Muscle of leg (tissue), 11 donors: ENCODE results near the gene LHPP. TPM values are rescaled to one million over a fixed set of nuclear protein-coding genes. Genes with fewer than 3 reads are reported as not detected.

Source experiments
- DNase-seq: peaks from one replicate; pipeline ENCODE4 v3.0.0; 2013
- H3K27ac ChIP-seq: one replicate; pipeline ENCODE4 v1.5.1; 2013; ENCODE audit warnings: mild to moderate bottlenecking, low read length, control low read depth
- H3K27me3 ChIP-seq: one replicate; pipeline ENCODE4 v1.6.1; 2013; ENCODE audit warnings: low read length; ENCODE audit not compliant: control insufficient read depth, insufficient read depth
- H3K36me3 ChIP-seq: one replicate; pipeline ENCODE4 v1.6.1; 2013; ENCODE audit warnings: low read length; ENCODE audit not compliant: control insufficient read depth, insufficient read depth
- H3K4me1 ChIP-seq: one replicate; pipeline ENCODE4 v1.6.1; 2013; ENCODE audit warnings: low read length; ENCODE audit not compliant: control insufficient read depth, insufficient read depth
- H3K4me3 ChIP-seq: one replicate; pipeline ENCODE4 v1.5.1; 2013; ENCODE audit warnings: low read length, control low read depth
- H3K9me3 ChIP-seq: replicated peaks from 2 replicates; pipeline ENCODE4 v1.6.1; 2013; ENCODE audit warnings: low read depth, low read length; ENCODE audit not compliant: control insufficient read depth
- WGBS: methylation state at CpG from one replicate; pipeline ENCODE4 v1.1.5; 2013; ENCODE audit warnings: missing lambda C conversion rate; ENCODE audit not compliant: insufficient coverage; 5-methylcytosine and 5-hydroxymethylcytosine counted together
- polyA plus RNA-seq, 8 donors: library from polyadenylated mRNA; unstranded; fragments of 120-200 nt; gene quantifications; one replicate each; pipeline versions ENCODE4 v1.2.1 to v1.2.3, GENCODE V29; 2013; ENCODE audit warnings: inconsistent platforms in 1 of 8, low replicate concordance in 1 of 8; ENCODE audit not compliant: insufficient read length in 8 of 8, insufficient read depth in 1 of 8
- total RNA-seq: library from RNA; stranded (reverse); fragments of 120-200 nt; gene quantifications from one replicate; pipeline ENCODE4 v1.2.4, GENCODE V29; 2013

LHPP gene
- total and polyA plus RNA-seq, 9 donors = 2.9 to 9.9 (median 8.0) TPM

DNA sequence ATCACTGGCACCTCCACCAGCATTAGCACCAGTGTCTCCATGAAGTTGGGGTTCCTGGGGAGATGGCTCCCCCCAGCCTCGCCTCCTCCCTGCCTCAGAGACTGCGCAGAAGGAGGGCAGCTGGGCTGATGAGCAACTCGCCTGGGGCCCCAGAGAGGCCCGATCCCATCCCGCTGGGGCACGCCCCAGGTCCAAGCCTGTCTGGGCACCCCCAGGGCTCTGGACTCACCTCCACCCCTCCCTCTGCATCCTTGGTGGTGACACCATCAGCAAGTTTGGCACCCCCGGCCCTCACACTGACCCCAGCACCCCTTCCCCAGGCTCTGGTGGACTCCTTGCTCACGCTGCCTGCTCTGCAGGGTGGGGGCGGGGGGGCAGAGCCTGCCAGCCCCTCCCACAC, 89.5 kb downstream of the LHPP start:
- no peak overlapping the region for H3K4me3 ChIP-seq
- 97% methylated on average over 6 of the region's 9 CpGs for WGBS

DNA sequence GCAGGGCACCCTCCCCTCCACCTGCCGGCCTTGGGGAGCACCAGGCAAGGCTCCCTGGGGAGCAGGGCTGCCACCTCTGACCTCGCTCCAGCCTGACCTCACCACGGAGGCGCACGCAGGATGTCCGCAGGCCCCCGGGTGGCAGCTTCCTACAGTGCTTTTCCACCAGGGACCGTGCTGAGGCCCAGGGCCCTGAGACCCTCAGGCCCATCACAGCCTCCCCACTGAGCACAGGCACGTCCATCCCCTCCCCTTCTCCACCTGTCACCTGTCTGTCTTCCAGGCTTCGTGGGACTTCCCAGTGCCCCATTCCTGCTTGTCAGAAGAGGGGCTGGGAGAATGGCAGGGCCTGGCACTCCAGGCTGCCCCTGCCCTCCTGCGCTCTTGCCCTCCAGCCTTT, 90.1 kb downstream of the LHPP start:
- Histone ChIP-seq H3K27me3 (no peaks in the 10 kb centered on the region), H3K4me1 (peaks cover 31% of the 10 kb centered on the region), H3K9me3 (no peaks in the 10 kb centered on the region), H3K27ac (peak overlapping the region; percentile 35), H3K36me3 (no peaks in the 10 kb centered on the region), H3K4me3 (no peak overlapping the region)
- 91% methylated on average over 10 of the region's 11 CpGs for WGBS
- DNase-seq = no peak

More for the DNA sequence above, 89.5 kb downstream of the LHPP start:
- Histone ChIP-seq H3K36me3 (no peaks in the 10 kb centered on the region), H3K27me3 (no peaks in the 10 kb centered on the region), H3K4me1 (peaks cover 32% of the 10 kb centered on the region), H3K27ac (no peak overlapping the region), H3K9me3 (no peaks in the 10 kb centered on the region)
- DNase-seq = no peak

DNA sequence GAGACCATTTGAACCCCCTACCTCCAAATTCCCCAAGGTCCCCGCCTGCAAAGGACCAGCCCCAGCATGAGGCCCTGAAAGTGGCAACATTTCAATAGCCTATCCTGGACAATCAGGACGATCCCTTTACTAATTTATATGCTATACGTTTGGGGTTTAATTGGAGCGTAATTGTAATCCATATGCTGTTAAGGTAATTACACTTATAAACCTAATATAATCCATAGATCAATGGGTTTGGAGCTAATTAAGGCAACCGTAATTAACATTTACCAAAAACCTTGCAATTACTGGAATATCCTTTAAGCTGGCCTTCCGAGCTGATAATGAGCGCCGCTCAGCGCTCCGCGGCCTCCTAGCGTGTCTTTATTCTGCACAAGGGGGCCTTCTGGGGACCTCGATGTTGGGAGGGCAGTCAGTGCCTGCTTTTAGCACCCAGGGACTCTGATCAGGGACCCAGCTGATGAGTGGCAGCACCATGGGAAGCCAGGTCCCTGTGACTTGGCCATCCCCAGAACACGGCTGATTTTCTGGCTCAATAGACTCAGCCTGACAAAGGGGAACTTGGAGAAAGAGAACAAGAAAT, 91.2 kb downstream of the LHPP start:
- WGBS = 78% methylated on average over 6 of the region's 14 CpGs
- H3K9me3 ChIP-seq = no peaks in the 10 kb centered on the region
- H3K27ac ChIP-seq = no peak overlapping the region
- DNase-seq = no peak
- peaks cover 27% of the 10 kb centered on the region for H3K4me1 ChIP-seq
- no peak overlapping the region for H3K4me3 ChIP-seq
- H3K27me3 ChIP-seq = no peaks in the 10 kb centered on the region
- H3K36me3 ChIP-seq = no peaks in the 10 kb centered on the region

DNA sequence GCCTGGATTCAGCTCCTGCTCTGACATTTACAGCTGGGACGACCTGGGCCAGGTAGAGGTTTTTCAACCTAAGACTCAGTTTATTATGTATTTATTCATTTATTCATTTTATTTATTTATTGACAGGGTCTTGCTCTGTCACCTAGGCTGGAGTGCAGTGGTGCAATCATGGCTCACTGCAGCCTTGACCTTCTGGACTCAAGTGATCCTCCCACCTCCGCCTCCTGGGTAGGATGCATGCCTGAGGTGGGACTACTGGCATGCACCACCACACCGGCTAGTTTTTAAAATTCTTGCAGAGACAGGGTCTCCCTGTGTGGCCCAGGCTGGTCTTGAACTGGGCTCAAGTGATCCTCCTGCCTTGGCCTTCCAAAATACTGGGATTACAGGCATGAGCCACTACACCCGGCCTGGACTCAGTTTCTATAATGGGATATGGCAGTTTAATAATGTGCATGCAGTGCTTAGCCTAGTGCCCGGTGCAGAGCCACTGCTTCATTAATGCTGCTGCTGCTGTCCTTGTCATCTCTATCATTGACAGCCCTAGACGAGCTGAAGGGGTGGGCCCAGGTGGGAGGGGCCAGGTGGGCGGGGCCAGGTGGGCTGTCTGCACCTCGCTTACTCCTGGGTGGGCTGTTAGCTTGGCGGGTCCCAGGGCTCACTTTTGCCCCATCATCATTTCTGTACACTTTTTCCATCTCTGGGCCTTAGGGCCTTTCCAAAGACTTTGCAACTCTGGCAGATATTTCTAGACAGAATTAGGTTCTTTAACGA, 92.6 kb downstream of the LHPP start:
- H3K4me3 ChIP-seq = no peak overlapping the region
- no peak for DNase-seq
- no peaks in the 10 kb centered on the region for H3K9me3 ChIP-seq
- H3K4me1 ChIP-seq = peaks cover 36% of the 10 kb centered on the region
- no peak overlapping the region for H3K27ac ChIP-seq
- WGBS = 52% methylated on average over 7 of the region's 10 CpGs
- H3K36me3 ChIP-seq = no peaks in the 10 kb centered on the region
- no peaks in the 10 kb centered on the region for H3K27me3 ChIP-seq

DNA sequence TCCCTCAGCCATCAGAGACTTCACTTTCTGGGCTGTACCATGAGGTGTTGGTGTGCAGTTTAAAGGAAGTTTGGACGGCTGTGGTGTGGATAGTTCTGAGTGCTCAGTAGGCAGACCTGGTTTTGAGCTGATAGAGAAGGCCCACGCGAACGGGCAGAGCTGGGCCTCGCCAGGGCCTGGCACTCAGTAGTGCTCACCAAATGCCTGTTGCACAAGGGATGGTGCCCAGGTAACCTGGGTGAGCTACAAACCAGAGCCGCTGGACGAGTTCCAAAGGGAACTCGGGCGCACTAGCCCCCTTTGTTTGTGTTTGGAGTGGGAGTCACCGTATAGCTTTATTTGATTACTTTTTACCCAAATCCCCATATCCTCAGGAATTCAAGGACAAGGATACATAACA, 95.5 kb downstream of the LHPP start:
- Histone ChIP-seq H3K9me3 (peaks cover 5% of the 10 kb centered on the region), H3K27me3 (no peaks in the 10 kb centered on the region), H3K4me1 (peaks cover 47% of the 10 kb centered on the region), H3K36me3 (no peaks in the 10 kb centered on the region), H3K4me3 (no peak overlapping the region), H3K27ac (no peak overlapping the region)
- 94% methylated on average over 5 of the region's 10 CpGs for WGBS
- no peak for DNase-seq

DNA sequence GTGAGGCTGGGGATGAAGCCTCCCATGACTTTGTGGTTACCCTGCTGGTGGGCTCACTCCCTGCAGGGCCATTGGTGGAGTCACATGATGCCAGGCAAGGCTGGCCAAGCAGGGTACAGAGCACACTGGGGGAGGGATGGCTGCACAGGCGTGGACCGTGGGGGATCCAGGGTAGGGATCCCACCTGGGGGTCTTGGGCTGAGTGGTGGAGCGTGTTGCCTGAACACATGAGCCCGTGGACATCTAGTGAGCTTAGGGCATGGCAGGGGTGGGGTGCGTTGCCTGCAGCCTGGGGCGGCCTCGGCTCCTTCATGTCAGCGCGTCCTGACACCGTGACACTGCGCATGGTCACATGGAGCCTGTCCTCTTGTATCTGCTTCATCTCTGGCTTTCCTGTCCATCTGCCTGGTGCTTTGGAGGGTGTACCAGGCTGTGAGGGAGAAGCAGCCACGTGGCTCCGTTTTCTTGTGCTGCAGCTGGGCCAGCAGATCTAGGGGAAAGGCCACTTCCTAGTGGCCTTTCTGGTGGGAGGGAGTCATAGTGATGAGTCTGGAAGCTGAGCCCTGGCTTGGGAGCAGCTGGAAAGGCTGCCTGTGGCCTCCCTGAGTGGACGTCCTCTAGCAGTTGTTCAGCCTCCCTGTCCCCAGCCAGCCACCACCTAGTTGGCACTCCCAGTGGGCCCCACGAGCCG, 96.2 kb downstream of the LHPP start:
- no peak overlapping the region for H3K4me3 ChIP-seq
- no peaks in the 10 kb centered on the region for H3K36me3 ChIP-seq
- peaks cover 42% of the 10 kb centered on the region for H3K4me1 ChIP-seq
- WGBS = 88% methylated on average over 16 of the region's 16 CpGs
- DNase-seq = peak; percentile 61
- no peak overlapping the region for H3K27ac ChIP-seq
- no peaks in the 10 kb centered on the region for H3K27me3 ChIP-seq
- H3K9me3 ChIP-seq = peaks cover 5% of the 10 kb centered on the region

DNA sequence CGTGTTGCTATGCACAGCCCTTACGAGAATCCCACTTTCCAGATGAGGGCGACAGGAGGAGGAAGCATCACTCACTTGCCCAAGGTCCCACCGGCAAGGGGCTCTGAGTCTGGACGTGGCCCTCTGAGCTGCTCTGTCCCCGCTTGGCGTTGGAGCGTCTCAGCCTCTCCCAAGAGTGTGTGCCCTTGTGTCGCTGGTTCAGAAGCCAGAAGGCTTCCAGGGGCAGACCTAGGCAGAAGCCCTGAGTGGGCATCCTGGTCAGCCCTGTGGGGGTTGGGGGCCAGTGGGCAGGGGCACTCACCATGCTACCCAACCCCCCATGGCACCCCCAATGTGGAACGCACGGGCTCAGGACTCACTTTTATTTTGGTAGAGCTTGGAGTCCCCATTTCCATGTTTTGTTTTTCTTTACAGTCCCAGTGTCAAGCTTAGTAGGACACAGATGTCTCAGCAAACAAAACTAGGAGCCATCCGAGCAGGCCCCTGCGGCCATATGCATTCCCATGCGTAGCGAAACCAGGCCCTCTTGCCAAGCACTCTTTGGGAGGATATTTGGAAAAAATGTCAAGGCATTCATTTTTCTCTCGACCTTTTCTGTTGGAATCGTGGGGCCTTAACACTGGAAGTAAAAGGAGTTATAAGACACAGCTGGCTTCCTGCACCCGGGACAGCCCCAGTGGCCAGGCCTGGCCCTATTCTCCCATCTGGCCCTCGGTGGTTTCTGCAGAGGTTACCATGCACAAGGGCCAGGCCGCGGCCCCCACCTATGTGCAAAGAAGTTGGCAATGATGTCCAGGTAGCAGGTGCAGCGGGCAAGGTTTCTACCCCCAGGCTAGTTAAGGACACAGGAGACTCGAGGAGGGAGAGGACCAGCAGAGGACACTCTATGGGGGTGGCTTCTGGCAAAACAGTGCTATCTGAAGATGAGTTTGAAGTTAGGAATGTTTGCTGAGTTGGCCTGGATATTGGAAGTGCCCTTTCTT, 97.0 kb downstream of the LHPP start:
- H3K27ac ChIP-seq = no peak overlapping the region
- peaks cover 41% of the 10 kb centered on the region for H3K4me1 ChIP-seq
- WGBS = 84% methylated on average over 18 of the region's 23 CpGs
- peak; percentile 56 for DNase-seq
- H3K27me3 ChIP-seq = no peaks in the 10 kb centered on the region
- no peaks in the 10 kb centered on the region for H3K36me3 ChIP-seq
- peaks cover 5% of the 10 kb centered on the region for H3K9me3 ChIP-seq
- no peak overlapping the region for H3K4me3 ChIP-seq

DNA sequence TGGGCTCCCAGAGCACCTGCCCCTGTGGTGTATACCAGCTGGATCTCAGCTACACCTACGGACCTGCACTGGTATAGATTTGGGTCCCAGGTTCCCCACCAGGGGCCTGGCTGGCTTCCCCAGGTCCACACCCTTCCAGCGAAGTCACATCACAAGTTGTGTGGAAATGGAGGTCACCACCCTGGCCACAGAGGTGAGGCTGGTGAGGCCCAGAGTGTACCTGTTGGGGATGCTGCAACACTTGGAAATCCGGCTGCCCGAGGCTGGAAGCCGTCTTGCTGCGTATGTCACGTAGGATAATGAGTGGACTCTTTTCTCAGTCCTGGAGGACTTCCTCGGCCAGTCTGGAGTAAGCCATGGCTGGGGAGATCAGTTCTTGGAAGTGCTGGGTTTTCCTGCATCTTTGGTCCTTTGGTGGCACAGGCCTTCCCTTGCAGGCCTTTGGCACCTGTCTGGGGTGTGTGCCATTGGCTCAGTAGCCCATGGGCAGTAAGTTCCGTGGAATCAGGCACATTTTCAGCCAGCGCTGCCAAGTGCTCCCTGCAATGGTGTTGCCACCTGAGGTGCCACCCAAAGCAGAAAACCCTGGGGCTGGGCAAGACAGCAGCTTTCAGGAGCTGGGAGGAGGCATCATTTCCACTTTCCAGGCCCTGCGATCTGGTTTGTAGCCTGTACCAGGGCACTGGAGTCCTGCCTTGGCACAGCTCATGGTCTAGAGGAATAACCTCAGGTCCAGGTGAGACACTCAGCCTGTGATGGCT, 97.9 kb downstream of the LHPP start:
- H3K27ac ChIP-seq = peak overlapping the region; percentile 96
- peaks cover 5% of the 10 kb centered on the region for H3K9me3 ChIP-seq
- 82% methylated on average over 10 of the region's 11 CpGs for WGBS
- peaks cover 43% of the 10 kb centered on the region for H3K4me1 ChIP-seq
- no peaks in the 10 kb centered on the region for H3K27me3 ChIP-seq
- DNase-seq = no peak
- no peak overlapping the region for H3K4me3 ChIP-seq
- no peaks in the 10 kb centered on the region for H3K36me3 ChIP-seq

DNA sequence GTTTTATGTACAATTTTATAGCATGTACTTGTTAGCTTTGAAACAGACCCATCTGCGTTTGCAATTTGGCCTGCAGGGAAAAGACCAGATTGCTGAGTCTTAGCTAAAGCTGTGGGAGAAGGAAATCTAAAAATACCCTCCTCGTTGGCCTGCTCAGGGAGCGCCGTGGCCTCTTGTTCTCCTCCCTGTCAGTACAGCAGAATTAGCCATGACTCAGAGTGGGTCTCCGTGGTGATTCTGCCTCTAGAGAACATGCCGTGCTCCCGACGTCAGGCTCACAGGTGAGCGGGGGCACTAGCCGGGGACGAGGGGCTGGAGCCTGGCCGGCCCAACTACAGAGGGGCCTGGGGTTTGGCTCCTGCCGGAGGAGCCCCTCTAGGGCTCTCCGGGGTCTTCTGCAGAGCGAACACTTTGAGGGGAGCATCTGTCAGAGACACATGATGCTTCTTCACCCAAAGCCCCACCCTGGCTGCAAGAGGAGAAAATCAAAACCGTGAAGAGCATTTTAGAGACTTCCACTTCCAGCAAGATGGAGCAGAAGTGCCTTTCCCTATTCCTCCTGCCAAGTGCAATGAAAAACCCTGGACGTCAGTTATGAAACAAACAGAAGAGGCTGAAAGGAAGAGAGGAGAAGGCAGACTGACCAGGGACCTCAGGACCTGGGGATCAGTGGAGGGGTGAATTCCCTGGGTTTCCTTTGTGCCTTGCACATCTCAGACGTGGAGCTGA, 98.9 kb downstream of the LHPP start:
- Histone ChIP-seq H3K27ac (peak overlapping the region; percentile 96), H3K9me3 (peaks cover 5% of the 10 kb centered on the region), H3K4me1 (peaks cover 52% of the 10 kb centered on the region), H3K4me3 (no peak overlapping the region), H3K27me3 (no peaks in the 10 kb centered on the region), H3K36me3 (no peaks in the 10 kb centered on the region)
- 10% methylated on average over 16 of the region's 18 CpGs for WGBS
- DNase-seq = peak; percentile 97
